ELF-1 (cell line): Measurements from ENCODE around the gene ENPEP.
"Not testable (repeated sequence)": the region's sequence is repeated elsewhere in the genome, so short reads cannot be mapped to it uniquely, and the experiment has no call there.

Experiments used
- DNase-seq: peaks from one replicate; pipeline ENCODE4 v3.0.0-alpha.2; 2016; ENCODE audit warnings: low read depth, low spot score

Gene ENPEP, protein sequence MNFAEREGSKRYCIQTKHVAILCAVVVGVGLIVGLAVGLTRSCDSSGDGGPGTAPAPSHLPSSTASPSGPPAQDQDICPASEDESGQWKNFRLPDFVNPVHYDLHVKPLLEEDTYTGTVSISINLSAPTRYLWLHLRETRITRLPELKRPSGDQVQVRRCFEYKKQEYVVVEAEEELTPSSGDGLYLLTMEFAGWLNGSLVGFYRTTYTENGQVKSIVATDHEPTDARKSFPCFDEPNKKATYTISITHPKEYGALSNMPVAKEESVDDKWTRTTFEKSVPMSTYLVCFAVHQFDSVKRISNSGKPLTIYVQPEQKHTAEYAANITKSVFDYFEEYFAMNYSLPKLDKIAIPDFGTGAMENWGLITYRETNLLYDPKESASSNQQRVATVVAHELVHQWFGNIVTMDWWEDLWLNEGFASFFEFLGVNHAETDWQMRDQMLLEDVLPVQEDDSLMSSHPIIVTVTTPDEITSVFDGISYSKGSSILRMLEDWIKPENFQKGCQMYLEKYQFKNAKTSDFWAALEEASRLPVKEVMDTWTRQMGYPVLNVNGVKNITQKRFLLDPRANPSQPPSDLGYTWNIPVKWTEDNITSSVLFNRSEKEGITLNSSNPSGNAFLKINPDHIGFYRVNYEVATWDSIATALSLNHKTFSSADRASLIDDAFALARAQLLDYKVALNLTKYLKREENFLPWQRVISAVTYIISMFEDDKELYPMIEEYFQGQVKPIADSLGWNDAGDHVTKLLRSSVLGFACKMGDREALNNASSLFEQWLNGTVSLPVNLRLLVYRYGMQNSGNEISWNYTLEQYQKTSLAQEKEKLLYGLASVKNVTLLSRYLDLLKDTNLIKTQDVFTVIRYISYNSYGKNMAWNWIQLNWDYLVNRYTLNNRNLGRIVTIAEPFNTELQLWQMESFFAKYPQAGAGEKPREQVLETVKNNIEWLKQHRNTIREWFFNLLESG

DNA sequence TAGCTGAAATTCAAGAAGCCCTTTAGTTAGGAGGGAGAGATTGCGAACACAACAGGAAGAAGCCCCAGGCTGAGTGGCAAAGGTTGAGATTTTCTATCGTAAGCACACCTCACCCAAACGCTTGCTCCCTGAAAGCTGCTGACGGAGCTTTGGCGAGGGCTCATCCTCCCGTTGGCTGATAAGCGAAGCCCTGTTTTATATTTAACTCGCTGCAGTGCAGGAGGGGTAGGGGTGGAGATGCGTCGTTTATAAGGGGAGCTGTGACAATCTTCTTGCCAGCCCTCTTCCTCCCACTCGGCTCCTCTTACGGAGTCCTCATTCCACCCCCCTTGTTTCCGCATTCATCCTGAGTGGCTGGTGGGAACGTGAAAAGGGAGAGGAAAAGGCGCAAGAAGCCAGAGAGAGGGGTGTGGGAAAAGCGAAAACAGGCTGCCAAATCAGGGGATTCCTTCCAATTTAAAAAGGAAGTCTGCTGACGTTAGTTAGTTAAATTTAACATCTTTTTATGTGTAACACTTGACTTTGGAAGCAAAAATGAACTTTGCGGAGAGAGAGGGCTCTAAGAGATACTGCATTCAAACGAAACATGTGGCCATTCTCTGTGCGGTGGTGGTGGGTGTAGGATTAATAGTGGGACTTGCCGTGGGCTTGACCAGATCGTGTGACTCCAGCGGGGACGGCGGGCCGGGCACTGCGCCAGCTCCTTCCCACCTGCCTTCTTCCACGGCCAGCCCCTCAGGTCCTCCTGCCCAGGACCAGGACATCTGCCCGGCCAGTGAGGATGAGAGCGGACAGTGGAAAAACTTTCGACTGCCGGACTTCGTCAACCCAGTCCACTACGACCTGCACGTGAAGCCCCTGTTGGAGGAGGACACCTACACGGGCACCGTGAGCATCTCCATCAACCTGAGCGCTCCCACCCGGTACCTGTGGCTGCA lies at the start of gene ENPEP:
TSS of gene ENPEP (plus strand) at position 275 of the 938 bp plus-strand sequence. CDS start at position 535, 260 bp downstream.
- peak; percentile 31 for DNase-seq

DNA sequence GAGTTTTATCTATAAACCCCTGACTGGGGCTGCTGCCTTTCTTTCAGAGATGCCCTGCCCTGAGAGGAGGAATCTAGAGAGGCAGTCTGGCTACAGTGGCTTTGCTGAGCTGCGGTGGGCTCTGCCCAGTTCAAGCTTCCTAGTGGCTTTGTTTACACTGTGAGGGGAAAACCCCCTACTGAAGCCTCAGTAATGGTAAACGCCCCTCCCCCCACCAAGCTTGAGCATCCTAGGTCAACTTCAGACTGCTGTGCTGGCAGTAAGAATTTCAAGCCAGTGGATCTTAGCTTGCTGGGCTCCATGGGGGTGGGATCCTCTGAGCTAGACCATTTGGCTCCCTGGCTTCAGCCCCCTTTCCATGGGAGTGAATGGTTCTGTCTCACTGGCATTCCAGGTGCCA lies 44.1 kb upstream of the ENPEP start:
- DNase-seq, result peak; percentile 47

DNA sequence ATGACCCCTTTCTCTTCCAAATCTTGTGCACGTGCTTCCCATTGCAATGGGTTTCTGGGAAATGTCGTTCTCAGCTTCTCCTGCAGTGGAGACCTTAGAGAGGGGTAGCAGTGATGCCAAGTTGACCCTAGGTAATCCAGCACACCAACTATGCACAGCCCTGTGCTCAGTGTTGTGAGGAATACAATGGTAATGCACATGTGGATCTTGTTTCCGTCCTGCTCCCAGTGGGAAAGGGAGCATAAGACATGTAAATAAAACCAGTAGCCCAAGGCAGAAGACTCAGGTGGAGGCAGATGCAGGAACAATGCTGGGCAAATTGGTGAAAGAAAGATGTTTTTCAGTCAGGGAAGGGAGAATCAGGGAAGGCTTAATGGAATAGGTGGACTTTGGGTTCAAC lies 38.7 kb upstream of the ENPEP start:
- DNase-seq, result peak; percentile 42

DNA sequence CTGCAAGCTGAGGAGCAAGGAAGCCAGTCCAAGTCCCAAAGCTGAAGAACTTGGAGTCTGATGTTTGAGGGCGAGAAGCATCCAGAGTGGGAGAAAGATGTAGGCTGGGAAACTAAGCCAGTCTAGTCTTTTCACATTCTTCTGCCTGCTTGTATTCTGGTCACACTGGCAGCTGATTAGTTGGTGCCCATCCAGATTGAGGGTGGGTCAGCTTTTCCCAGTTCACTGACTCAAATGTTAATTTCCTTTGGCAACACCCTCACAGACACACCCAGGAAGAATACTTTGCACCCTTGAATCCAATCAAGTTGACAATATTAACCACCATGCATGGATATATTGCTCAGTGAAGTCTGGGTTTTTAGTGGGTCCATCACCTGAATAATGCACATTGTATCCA lies 36.7 kb upstream of the ENPEP start:
- DNase-seq, result not testable (repeated sequence)

DNA sequence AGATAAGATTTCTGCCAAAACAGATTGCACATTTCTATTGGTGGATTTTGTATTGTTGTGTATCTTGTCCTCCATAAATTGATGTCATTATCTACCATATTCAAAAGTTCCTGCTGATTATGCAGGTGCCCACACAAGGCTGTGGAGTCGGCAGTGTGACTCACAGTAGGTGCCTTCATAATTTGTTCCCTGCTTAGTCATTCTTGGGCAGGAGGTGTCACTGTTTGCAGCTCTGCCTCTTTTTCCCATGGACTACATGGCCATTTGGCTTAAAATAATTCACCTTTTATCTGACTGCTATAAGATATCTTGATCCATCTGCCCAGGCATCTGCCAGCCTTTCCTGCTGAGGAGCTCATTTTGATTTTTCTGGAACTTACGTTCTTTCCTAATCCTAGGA lies 33.6 kb upstream of the ENPEP start:
- no peak for DNase-seq

DNA sequence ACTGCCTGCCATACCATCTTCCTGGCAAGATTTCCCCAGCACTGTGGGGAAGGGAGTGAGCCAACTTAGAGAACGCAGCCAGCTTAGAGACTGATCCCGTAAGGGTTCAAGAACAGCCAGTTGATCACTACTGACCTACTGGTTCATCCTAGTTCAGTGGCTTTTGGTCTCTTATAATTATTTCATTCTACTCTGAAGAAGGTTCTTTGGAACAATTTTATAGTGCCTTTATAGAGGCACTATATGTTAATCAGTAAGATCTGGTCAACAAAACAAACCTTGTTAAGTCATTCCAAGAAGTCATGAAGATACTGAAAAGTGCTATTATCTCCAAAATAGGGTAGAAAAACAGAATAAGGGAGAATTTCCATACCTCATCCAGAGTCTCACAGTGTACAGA lies 33.2 kb upstream of the ENPEP start:
- no peak for DNase-seq

DNA sequence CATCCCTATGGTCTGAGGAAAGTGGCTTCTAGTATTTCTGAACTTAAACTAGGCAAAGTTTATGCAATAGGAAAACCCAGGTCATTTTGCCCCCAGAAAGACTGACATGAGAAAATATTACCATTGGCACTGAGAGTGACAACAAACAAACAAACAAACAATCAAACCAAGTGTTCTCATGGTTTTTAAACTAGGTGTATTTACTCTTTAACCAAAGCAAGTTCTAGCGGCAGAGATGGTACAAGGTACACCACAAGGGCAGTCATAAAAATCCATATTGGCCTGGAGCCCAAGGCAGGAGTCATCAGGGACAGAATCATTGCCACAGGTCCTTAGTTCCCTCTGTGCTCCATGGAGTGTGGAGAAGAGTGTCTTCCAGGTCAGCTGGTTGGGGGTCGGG lies 26.0 kb upstream of the ENPEP start:
- DNase-seq, result no peak

DNA sequence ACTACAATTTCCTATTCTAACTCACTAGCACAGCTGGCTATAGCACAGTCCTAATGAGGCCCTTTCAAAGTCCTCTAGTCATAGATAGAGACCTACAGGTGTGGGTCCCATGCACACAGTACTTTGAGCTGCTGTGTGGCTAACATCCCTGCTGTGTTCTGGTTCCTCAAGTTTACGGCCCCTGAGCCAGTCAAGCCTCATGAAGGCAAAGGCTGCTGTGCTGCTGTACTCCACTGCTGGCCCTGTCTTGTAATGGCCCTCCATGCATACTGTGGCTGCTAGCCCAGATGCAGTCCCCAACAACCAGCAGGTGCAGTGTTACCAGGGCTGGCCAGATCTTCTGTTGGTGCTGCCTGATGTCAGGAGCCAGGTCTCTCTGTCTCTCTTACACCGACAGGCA lies 23.4 kb upstream of the ENPEP start:
- DNase-seq, result no peak

DNA sequence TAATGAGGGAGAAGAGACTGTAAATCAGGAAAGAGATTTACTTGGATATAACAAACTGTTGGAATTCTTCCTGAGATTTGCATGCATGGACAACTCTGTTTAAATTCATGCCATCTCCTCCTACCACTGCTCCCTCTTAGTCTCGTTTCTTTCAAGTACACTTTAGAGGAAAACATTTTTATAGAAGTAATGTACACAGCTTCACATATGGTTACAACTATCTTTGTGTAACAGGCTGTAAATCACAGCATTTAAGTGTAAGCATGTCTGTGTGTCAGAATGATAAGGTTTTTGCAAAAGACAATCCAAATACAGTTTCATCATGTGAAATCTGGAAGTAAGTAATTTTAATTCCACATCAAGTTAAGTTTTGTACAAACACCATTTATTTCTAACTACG lies 21.5 kb upstream of the ENPEP start:
- DNase-seq, result no peak

DNA sequence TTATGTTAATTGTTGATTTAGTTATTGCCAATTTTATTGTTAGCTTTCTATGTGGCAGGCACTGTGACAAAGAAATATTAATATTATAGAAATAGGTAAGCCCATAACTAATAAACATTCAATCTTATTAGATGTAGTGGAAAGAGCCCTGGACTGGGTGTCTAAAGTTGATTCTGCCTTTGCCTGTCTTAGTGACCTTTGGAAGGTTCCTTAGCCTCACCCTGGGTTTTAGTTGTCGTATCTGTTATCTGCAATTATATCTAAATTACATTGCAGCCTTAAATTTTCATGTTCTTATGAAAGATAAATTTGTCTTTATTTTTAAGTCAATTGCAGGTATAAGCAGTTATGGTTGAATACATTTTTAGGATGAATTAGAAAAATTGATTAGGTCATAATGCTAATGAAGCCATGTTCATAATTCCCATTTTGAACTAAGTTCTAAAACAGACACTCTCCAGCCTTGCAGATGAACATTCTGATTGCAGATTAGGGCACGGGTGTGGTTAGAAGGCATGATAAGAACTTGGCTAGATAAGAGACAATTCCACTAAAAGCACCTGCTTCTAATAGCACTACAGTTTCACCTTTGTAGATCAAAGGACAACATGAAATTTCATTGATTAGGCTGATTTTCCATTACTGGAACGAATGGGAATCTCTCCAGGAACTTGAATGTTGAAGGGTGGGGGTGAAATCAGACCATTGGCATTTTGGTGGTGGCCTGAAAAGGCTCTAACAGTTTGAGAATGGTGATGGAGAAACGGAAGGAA lies 17.3 kb upstream of the ENPEP start:
- no peak for DNase-seq

DNA sequence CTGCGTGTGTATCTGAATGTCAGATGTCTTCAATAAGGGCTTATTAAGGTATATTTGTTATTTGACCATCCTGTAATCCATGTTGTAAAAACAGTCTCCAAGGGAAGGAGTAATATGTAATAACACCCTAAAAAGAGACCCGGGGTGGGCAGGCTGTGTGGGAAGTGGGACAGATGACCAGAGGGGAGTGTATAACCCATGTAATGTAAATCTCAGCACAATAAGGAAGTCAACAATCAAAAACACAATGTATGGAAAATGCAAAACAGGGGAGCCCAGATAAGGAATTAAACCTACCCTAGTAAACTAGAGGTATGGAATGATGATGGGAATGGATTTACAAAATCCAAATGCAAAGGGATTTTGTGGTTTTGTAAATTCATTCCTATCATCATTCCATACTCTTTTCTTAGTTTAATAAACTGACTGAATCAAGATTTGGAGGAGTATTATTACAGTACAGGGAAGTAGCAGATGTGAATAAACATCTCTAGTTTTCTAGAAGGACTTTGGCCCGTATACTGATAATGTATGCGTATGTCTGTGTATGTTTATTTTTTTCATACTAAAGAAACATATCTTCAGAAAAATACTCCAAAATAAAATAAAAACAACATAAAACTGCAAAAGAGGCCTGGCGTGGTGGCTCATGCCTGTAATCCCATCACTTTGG lies 15.7 kb upstream of the ENPEP start:
- no peak for DNase-seq

DNA sequence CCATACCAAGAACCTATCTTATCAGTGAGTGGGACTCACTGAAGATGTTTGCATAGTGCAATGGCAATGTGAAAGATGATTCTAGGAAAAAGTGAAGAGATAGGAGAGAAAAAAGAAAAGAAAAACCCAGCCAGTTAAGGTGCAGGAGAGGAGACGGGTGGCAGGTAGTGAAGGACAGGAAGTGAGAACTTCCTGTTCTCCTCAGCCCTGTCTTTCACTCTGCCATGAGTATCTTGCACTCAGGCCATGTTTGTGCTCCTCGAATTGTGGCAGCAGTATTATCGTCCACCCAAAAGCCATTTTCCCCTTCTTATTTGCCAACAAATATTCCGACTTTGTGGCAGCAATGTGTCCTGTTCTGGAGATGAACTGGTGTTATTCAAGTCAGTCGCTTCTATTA lies 8.6 kb upstream of the ENPEP start:
- no peak for DNase-seq

DNA sequence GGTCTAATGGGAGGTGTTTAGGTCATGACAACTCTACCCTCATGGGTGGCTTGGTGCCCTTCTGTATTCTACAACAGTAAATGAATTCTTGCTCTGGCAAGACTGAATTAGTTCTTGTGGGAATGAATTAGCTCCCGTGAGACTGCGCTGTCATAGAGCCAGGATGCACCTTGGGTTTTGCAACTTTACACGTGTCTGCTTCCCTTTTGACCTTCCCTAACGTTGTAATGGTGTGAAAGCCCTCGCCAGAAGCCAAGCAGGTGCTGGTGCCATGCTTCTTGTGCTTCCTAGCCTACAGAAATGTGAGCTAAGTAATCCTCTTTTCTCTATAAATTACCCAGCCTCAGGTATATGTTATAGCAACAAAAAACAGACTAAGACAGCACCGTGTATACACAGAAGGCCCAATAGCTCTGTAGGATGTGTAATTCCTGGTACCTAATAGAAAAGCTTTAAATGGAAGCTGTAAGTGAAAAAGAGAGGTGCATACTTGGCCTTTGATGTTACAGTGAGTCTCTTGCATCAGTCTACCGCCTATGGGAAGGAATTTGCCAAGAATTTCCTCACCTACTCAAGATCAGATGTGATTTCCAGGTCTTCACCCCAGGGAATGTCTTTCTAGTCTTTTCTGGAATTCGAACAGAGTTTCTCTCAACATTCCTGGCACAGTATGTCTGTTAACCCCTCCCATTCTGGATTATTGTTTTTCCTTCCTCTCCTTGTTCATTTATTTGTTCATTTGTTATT lies 3.2 kb upstream of the ENPEP start:
- DNase-seq, result peak; percentile 76

DNA sequence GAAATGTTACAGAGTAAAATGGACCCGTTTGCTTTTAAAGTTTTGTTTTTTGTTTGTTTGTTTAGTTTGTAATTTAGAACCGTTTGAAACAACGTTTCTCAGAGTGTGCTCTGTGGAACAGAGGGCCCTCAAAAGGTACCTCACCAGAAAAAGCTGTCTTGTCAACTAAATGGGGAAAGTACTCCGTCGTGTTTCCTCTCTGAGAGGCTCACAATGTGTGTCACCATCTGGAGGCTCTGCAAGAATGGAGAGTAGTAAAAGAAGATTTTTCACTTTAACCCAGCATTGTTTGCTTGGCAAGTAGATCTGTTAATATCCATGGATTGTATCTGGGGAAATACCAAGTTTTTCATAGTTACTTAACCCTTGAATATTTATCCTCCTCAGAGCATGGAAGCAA lies 1.5 kb upstream of the ENPEP start:
- DNase-seq, result no peak

DNA sequence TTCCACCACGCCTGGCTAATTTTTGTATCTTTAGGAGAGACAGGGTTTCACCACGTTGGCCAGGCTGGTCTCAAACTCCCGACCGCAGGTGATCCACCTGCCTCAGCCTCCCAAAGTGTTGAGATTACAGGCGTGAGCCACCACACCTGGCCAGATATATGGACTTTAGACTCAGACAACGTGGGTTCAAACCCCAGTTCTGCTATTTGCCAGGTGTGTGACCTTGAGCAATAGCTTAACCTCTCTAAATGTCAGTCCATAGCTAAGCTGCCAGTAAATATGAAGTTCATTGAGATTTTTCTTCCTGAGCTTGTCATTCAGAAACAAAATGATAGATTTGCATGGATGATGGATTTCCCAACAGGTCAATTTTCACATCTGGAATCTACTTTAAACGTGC lies 875 bp upstream of the ENPEP start:
- DNase-seq, result not testable (repeated sequence)

DNA sequence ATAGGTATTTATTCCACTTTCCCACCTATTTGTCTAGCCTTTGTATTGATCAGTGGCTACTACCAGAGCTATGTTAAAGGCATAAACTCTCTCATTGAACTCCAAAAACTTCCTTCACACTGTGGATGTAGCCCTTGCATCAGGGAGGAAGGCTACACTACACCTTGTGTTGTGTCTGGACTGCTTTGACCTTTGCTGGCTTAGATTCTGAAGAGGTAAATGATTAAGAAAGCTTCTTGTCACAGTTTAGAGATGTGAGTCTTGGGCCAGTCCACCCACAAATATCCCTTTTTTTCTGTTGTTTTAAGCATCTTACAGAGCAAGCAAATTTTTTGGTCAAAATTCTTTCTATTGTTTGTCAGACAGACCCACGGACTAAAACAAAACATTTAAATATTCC lies 1.9 kb downstream of the ENPEP start:
- DNase-seq, result no peak

DNA sequence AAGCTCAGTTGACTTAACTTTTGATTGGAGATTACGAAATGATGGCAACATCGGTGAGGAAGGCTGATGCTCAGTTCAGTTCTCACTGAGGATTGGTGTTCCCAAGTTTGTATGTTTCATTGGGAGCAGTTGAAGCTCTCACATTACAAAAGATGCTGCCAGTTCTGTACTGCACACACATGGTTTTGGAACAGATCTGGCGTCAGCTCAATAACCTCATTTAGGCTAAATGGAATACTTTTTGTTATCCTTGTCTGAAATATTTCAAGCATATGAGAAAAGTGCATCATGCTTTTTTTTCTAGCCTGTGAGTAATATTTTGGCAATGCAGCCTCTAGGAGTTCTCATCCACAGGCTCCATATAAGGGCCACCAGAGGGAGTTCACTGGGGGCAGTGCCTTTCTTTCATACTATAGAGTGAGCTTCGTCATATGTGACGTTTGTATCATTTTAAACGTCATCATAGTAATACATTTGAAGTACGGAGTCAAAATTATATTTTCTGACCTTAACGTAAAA lies 4.1 kb downstream of the ENPEP start:
- no peak for DNase-seq

DNA sequence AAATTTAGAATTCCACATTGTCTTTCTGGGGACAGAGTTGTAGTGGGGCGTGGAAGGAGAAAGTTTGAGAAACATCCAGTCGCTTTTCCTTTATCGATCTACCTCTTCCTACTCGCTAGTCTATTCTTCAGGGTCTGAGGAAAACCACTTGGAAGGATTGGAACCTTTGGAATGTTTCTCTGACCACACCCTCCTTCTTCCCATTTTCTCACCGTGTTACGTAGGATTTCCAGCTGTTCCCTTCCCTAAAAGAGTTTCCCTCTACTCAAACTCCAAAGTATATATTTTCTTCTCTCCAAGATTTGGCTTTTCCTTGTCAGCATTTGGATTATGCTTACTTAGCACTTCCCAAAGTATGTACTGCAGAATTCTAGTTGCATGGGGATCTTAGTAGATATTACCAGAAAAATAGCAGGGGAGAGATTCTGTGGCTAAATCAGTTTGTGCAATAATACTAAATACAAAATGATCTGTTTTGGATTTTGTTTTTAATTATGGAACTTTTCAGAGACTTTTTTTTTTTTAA lies 4.9 kb downstream of the ENPEP start:
- no peak for DNase-seq

DNA sequence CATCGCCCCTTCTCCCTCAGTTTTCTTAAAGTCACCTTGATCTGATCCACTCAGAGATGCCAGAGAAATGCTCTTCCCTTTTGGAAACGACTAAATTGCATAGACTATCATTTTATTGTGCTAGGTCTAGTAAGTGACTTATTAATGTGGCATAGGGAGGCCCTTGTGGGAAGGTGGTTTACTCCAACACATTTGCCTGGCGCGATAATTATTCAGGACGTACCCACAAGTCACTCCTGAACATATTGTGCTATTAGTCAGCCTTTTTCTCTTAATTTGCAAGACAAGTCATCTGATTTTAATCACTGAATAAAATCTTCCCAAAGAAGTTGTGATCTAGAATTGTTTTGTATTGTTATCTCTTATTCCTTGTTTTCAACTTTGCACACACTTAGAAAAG lies 7.6 kb downstream of the ENPEP start:
- DNase-seq, result no peak
